H1 (cell line): ENCODE measurements around the gene TOMM40L. TPM values are rescaled to one million over a fixed set of nuclear protein-coding genes. Genes with fewer than 3 reads are reported as not detected.
A peak's percentile ranks its signal among the peaks of the same experiment; 100 is the strongest.

Source experiments
- CTCF ChIA-PET: fragments of 300-600 bp; sonication (Branson Sonifier 250); formaldehyde crosslinking; loops from one replicate; lab custom pipeline; 2021; ENCODE audit not compliant: partially characterized antibody; lab: Charles Lee
- POLR2A ChIA-PET: fragments of 300-600 bp; sonication (Branson Sonifier 250); formaldehyde crosslinking; loops from one replicate; lab custom pipeline; 2021; ENCODE audit warnings: inconsistent platforms; ENCODE audit not compliant: partially characterized antibody; lab: Charles Lee
- DNase-seq, 2 experiments: peaks; one replicate each; pipeline versions ENCODE4 v3.0.0 to v3.0.0-alpha.2; 2010 to 2022; ENCODE audit warnings: low spot score in 2 of 2, low read depth in 1 of 2, mixed read lengths in 1 of 2
- FAIRE-seq: peaks from 2 replicates; lab custom pipeline; 2011; peaks lifted over from hg19 to GRCh38; lab: Jason Lieb, UNC
- H2AFZ ChIP-seq: 2 replicates; pipeline ENCODE4 v1.8.1; 2012; ENCODE audit warnings: low read length, inconsistent platforms
- H2AK5ac ChIP-seq: 2 replicates; pipeline ENCODE4 v1.6.1; 2013; ENCODE audit warnings: low read depth, low read length
- H2BK120ac ChIP-seq: replicated peaks from 2 replicates; pipeline ENCODE3; 2013; ENCODE audit warnings: low read depth, low read length, inconsistent platforms
- H2BK12ac ChIP-seq: 2 replicates; pipeline ENCODE4 v1.6.1; 2013; ENCODE audit warnings: low read depth, low read length
- H2BK15ac ChIP-seq: 2 replicates; pipeline ENCODE4 v1.6.1; 2013; ENCODE audit warnings: low read length
- H2BK20ac ChIP-seq: 2 replicates; pipeline ENCODE4 v1.6.1; 2013; ENCODE audit warnings: low read length
- H2BK5ac ChIP-seq: 2 replicates; pipeline ENCODE4 v1.6.1; 2013; ENCODE audit warnings: low read depth, low read length
- H3K14ac ChIP-seq: 2 replicates; pipeline ENCODE4 v1.6.1; 2013; ENCODE audit warnings: inconsistent platforms; ENCODE audit not compliant: insufficient read length
- H3K18ac ChIP-seq: 2 replicates; pipeline ENCODE4 v1.6.1; 2013; ENCODE audit warnings: low read length; ENCODE audit errors: extremely low read depth
- H3K23ac ChIP-seq: 2 replicates; pipeline ENCODE4 v1.6.1; 2013; ENCODE audit warnings: inconsistent platforms; ENCODE audit not compliant: insufficient read length
- H3K23me2 ChIP-seq: 2 replicates; pipeline ENCODE4 v1.6.1; 2013; ENCODE audit warnings: low read depth, low read length
- H3K27ac ChIP-seq: 2 replicates; pipeline ENCODE4 v1.6.1; 2011; ENCODE audit warnings: low read depth, low read length, inconsistent platforms
- H3K27me3 ChIP-seq, 4 experiments: replicated peaks in 1 of 4; 1 replicate in 1 of 4; 2 replicates in 3 of 4; pipeline versions ENCODE4 v1.6.1 to v1.8.1; 2011 to 2013; ENCODE audit warnings: low read length in 3 of 4, mild to moderate bottlenecking in 3 of 4, inconsistent platforms in 2 of 4, mixed read lengths in 2 of 4, moderate library complexity in 1 of 4; ENCODE audit not compliant: control insufficient read depth in 3 of 4, insufficient read depth in 3 of 4; ENCODE audit errors: extremely low read depth in 1 of 4
- H3K36me3 ChIP-seq, 4 experiments: 2 replicates each; pipeline versions ENCODE4 v1.6.1 to v1.8.1; 2011 to 2013; ENCODE audit warnings: mild to moderate bottlenecking in 4 of 4, low read length in 3 of 4, moderate library complexity in 2 of 4, control low read depth in 1 of 4, inconsistent platforms in 1 of 4; ENCODE audit not compliant: insufficient read depth in 4 of 4, control insufficient read depth in 2 of 4
- H3K4ac ChIP-seq: replicated peaks from 2 replicates; pipeline ENCODE3; 2013; ENCODE audit warnings: low read length, low read depth, mixed read lengths, inconsistent platforms; ENCODE audit not compliant: insufficient read length
- H3K4me1 ChIP-seq, 4 experiments: replicated peaks in 1 of 4; 1 replicate in 1 of 4; 2 replicates in 3 of 4; pipeline versions ENCODE4 v1.6.1 to v1.8.1; 2011 to 2013; ENCODE audit warnings: low read length in 3 of 4, inconsistent platforms in 2 of 4, mixed read lengths in 1 of 4; ENCODE audit not compliant: insufficient read depth in 4 of 4, control insufficient read depth in 3 of 4
- H3K4me2 ChIP-seq, 2 experiments: 2 replicates each; pipeline versions ENCODE4 v1.6.1 to v1.8.1; 2011 to 2013; ENCODE audit warnings: low read depth in 2 of 2, low read length in 2 of 2, control low read depth in 1 of 2, inconsistent platforms in 1 of 2, mild to moderate bottlenecking in 1 of 2; ENCODE audit not compliant: insufficient read depth in 1 of 2
- H3K4me3 ChIP-seq, 4 experiments: fragments of 200-600, 300-600 bp in 1 of 4; sonication (generic), shearing (Covaris generic), sonication (Bioruptor Twin) in 1 of 4; 2 replicates each; pipeline versions ENCODE4 v1.5.1 to v1.8.1; 2011 to 2016; ENCODE audit warnings: low read length in 4 of 4, low read depth in 3 of 4, control low read depth in 2 of 4, inconsistent platforms in 2 of 4, mild to moderate bottlenecking in 2 of 4, mixed read lengths in 1 of 4, moderate library complexity in 1 of 4; ENCODE audit not compliant: insufficient read depth in 2 of 4; ENCODE audit errors: extremely low read depth in 1 of 4
- H3K56ac ChIP-seq: replicated peaks from 2 replicates; pipeline ENCODE3; 2013; ENCODE audit warnings: low read depth, mild to moderate bottlenecking, mixed read lengths, low read length, inconsistent platforms; ENCODE audit not compliant: insufficient read length
- H3K79me1 ChIP-seq: 2 replicates; pipeline ENCODE4 v1.6.1; 2013; ENCODE audit warnings: low read depth, low read length, control low read depth
- H3K79me2 ChIP-seq, 2 experiments: 2 replicates each; pipeline versions ENCODE4 v1.6.1 to v1.8.1; 2012 to 2013; ENCODE audit warnings: low read length in 2 of 2, mild to moderate bottlenecking in 2 of 2, inconsistent platforms in 1 of 2; ENCODE audit not compliant: insufficient read depth in 2 of 2, control insufficient read depth in 1 of 2
- H3K9ac ChIP-seq, 4 experiments: replicated peaks in 1 of 4; 1 replicate in 1 of 4; 2 replicates in 3 of 4; pipeline versions ENCODE4 v1.6.1 to v1.8.1; 2011 to 2013; ENCODE audit warnings: low read depth in 3 of 4, low read length in 3 of 4, control low read depth in 2 of 4, mild to moderate bottlenecking in 2 of 4, moderate library complexity in 2 of 4, inconsistent platforms in 1 of 4; ENCODE audit errors: extremely low read depth in 1 of 4
- H3K9me3 ChIP-seq, 2 experiments: 2 replicates each; pipeline versions ENCODE4 v1.6.1 to v1.8.1; 2012 to 2013; ENCODE audit warnings: mild to moderate bottlenecking in 2 of 2, moderate library complexity in 2 of 2, control low read depth in 1 of 2, inconsistent platforms in 1 of 2, low read depth in 1 of 2, low read length in 1 of 2, mixed read lengths in 1 of 2; ENCODE audit not compliant: insufficient read depth in 2 of 2
- H4K20me1 ChIP-seq, 2 experiments: replicated peaks in 1 of 2; 2 replicates each; pipeline versions ENCODE3 to v1.8.1; 2011 to 2013; ENCODE audit warnings: inconsistent platforms in 2 of 2, low read length in 2 of 2, mild to moderate bottlenecking in 1 of 2; ENCODE audit not compliant: insufficient read depth in 2 of 2, control insufficient read depth in 1 of 2
- H4K5ac ChIP-seq: 2 replicates; pipeline ENCODE4 v1.6.1; 2013; ENCODE audit warnings: low read length, low read depth, mixed read lengths, inconsistent platforms; ENCODE audit not compliant: insufficient read length
- H4K8ac ChIP-seq: 2 replicates; pipeline ENCODE4 v1.8.0; 2013; ENCODE audit warnings: mild to moderate bottlenecking, moderate library complexity, low read length, inconsistent platforms; ENCODE audit not compliant: insufficient read depth; ENCODE audit errors: extremely low read depth
- H4K91ac ChIP-seq: replicated peaks from 2 replicates; pipeline ENCODE3; 2013; ENCODE audit warnings: low read length, mixed read lengths, inconsistent platforms; ENCODE audit not compliant: insufficient read length
- CBX8 ChIP-seq: fragments of 300-800, 300-1000 bp; sonication (generic); IDR thresholded peaks from 2 replicates; pipeline ENCODE4 v1.7.1; 2016; ENCODE audit warnings: low read depth, low read length, borderline replicate concordance
- CREB1 ChIP-seq: IDR thresholded peaks from 2 replicates; pipeline ENCODE4 v1.6.1; 2012; ENCODE audit warnings: inconsistent platforms
- EGR1 ChIP-seq: IDR thresholded peaks from 2 replicates; pipeline ENCODE4 v1.6.1; 2011; ENCODE audit warnings: low read depth, low read length, borderline replicate concordance
- EZH2 ChIP-seq: fragments of 200-600 bp; sonication (generic); IDR thresholded peaks from 2 replicates; pipeline ENCODE4 v1.7.1; 2012; ENCODE audit warnings: low read depth, mild to moderate bottlenecking, moderate library complexity, low read length, inconsistent platforms; ENCODE audit not compliant: severe bottlenecking
- NANOG ChIP-seq: IDR thresholded peaks from 2 replicates; pipeline ENCODE4 v1.6.1; 2011; ENCODE audit warnings: low read length, low read depth, mild to moderate bottlenecking, inconsistent platforms; ENCODE audit not compliant: insufficient read depth, poor library complexity, severe bottlenecking
- POLR2A ChIP-seq, 2 experiments: IDR thresholded peaks; 1 replicate in 1 of 2; 2 replicates in 1 of 2; pipeline ENCODE4 v1.6.1; 2011; ENCODE audit warnings: low read depth in 2 of 2, low read length in 2 of 2, mild to moderate bottlenecking in 2 of 2; ENCODE audit errors: control extremely low read depth in 1 of 2
- RNF2 ChIP-seq: fragments of 200-900, 300-1000 bp; sonication (generic); IDR thresholded peaks from 2 replicates; pipeline ENCODE4 v1.7.1; 2016; ENCODE audit warnings: borderline replicate concordance, low read depth, mild to moderate bottlenecking, antibody characterized with exemption, low read length; ENCODE audit not compliant: poor library complexity, severe bottlenecking; ENCODE audit errors: missing control alignments
- SAP30 ChIP-seq: fragments of 300-600 bp; sonication (generic); IDR thresholded peaks from 2 replicates; pipeline ENCODE4 v1.7.1; 2012; ENCODE audit warnings: low read length, moderate library complexity, mild to moderate bottlenecking, inconsistent platforms; ENCODE audit not compliant: insufficient read depth, insufficient replicate concordance
- TAF7 ChIP-seq: optimal IDR thresholded peaks from 2 replicates; pipeline ENCODE3; 2011; ENCODE audit warnings: low read depth, mild to moderate bottlenecking, inconsistent platforms, low read length, moderate library complexity, borderline replicate concordance
- TBP ChIP-seq: IDR thresholded peaks from 2 replicates; pipeline ENCODE4 v1.6.1; 2011; ENCODE audit warnings: low read depth, low read length, improper control_type of control experiment
- YY1 ChIP-seq: IDR thresholded peaks from 2 replicates; pipeline ENCODE4 v1.6.1; 2011; ENCODE audit warnings: low read depth, mild to moderate bottlenecking, low read length
- WGBS, 2 experiments: shearing (Covaris generic) in 1 of 2; methylation state at CpG; one replicate each; pipeline versions ENCODE4 v1.1.6 to v1.1.7; 2013 to 2015; ENCODE audit warnings: low lambda C conversion rate in 2 of 2, mixed read lengths in 2 of 2, inconsistent platforms in 1 of 2, low coverage in 1 of 2, missing lambda C conversion rate in 1 of 2; ENCODE audit not compliant: insufficient replicate concordance in 2 of 2, insufficient coverage in 1 of 2, insufficient read length in 1 of 2; ENCODE audit errors: extremely low coverage in 1 of 2, missing lambda C conversion rate in 1 of 2; 5-methylcytosine and 5-hydroxymethylcytosine counted together
- polyA plus RNA-seq, 7 experiments: library from polyadenylated mRNA; depleted of rRNA in 3 of 7; stranded (reverse) in 5 of 7; unstranded in 2 of 7; fragments of >200 nt in 5 of 7; fragments of 200-250 nt in 2 of 7; gene quantifications; 1 replicate in 5 of 7; 2 replicates in 1 of 7; 4 replicates in 1 of 7; pipeline versions ENCODE4 v1.2.1 to v1.2.3, GENCODE V29; 2011 to 2013; ENCODE audit warnings: missing spikeins in 2 of 7, mixed read lengths in 2 of 7
- total RNA-seq: library from RNA; stranded (reverse); fragmentation: NEBNext Ultra II Directional; extraction: Animal tissue kit (Norgen Biotek cat#: 25700); gene quantifications from 2 replicates; pipeline ENCODE4 v1.2.1, GENCODE V29; 2021

The TOMM40L gene
- total and polyA plus RNA-seq, 2 of the 8 experiments (the other 6 are each of a cell fraction or from before 2014, with no cell fraction given), result 11.4 to 15.0 TPM

DNA sequence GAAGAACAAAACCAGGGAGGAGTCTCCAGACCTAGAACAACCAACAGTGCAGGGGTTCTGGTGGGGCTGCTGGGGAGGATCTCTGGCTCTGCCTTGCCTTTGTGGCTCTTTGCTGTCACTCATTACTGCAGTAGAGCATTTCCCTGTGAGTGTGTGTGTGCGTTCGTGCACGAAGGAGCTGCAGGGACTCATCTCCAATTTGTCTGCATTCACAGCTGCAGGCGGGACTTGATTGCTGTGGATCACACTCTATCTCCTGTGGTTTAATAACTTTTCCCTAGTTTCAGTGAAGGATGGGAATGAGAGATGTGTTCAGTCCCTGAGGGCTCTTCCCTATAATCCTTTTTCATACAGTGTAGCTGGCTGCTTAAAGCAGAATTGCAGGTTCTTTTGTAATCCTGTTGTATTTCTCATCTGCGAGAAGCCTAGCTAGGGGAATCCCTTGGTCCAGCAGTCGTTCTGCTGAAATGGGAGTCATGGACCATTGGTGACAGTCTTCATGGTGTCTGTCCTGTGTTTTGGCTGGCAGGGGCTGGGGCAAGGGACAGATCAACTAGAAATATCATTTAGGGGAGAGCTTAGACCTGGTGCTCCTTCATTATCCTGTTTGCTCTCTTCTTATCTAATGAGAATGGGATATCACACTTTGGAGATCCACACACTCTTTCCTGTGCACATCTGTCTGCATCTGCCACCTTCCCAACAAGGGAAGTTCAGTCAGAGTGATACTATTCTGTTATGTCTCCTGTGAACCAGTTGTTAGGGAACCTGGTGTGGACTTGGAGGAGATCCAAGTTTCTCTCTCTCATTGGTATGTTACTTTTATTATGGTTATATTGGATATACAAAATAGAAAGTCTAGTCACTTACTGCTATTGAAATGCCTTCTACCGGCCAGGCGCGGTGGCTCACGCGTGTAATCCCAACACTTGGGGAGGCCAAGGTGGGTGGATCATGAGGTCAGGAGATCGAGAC lies 35.7 kb downstream of the TOMM40L start:
- Histone ChIP-seq H3K27ac (no peak overlapping the region), H2BK15ac (0 out of 2 replicates have a peak overlapping the region, but pooled peaks have one; percentile 53), H3K4ac (no peak overlapping the region), H3K4me2 (no peak overlapping the region), H4K91ac (no peak overlapping the region), H3K4me3 (no peak overlapping the region), H2BK12ac (no peak overlapping the region), H3K4me1 (peaks cover 4 to 8% (median 6%) of the 10 kb centered on the region in 4 experiments; a peak in 4 of 7 replicates), H3K79me2 (no peaks in the 10 kb centered on the region), H3K23me2 (peaks cover 9% of the 10 kb centered on the region), H3K23ac (no peak overlapping the region), H2BK5ac (no peak overlapping the region), H2AK5ac (no peak overlapping the region), H4K5ac (no peak overlapping the region), H3K79me1 (no peaks in the 10 kb centered on the region), H2AFZ (no peak overlapping the region), H3K9ac (no peak overlapping the region), H3K36me3 (peaks cover 0 to 3% (median 0%) of the 10 kb centered on the region in 4 experiments; a peak in 1 of 8 replicates), H3K27me3 (peaks cover 7 to 25% (median 22%) of the 10 kb centered on the region in 4 experiments), H2BK120ac (no peak overlapping the region), H3K56ac (no peak overlapping the region), H3K14ac (no peak overlapping the region), H3K9me3 (peaks cover 11 to 12% of the 10 kb centered on the region in 2 experiments), H2BK20ac (no peak overlapping the region), H4K20me1 (no peaks in the 10 kb centered on the region), H4K8ac (no peak overlapping the region), H3K18ac (no peak overlapping the region)
- 89% methylated on average over 12 of the region's 12 CpGs; no CpG with 5 or more reads in 1 of the 2 experiments for WGBS, 2 experiments
- DNase-seq (no peak), FAIRE-seq (no peak)
- ChIA-PET POLR2A (interaction anchor here (0.7 to 1.3 kb wide), 3 partner anchors 16 to 58 kb away, joined by 3 read pairs; no protein-coding TSS in a partner anchor), CTCF (interaction anchor here (0.9 to 5.8 kb wide), 8 partner anchors 8 to 46 kb away, joined by 3 to 67 read pairs (median 6); partner anchors contain the start of gene TOMM40L)
- TF ChIP-seq TBP (no peak), POLR2A (IDR thresholded peaks at IDR 0.05; ENCODE audit: control extremely low read depth in 1 of 2, low read depth in 2 of 2, low read length in 2 of 2) (no peak), TAF7 (no peak), SAP30 (no peak), RNF2 (no peak), NANOG (no peak), EGR1 (no peak), CREB1 (no peak), EZH2 (no peak), CBX8 (no peak), YY1 (no peak)
